Epithelial cell of esophagus (primary cell): ENCODE data around the gene EHMT1.

Experiments used
- DNase-seq: peaks from one replicate; pipeline ENCODE4 v3.0.0; 2010; ENCODE audit warnings: low read depth
- H3K4me3 ChIP-seq: 2 replicates; pipeline ENCODE4 v1.5.1; 2011; ENCODE audit warnings: mild to moderate bottlenecking, low read length, control low read depth
- CTCF ChIP-seq: IDR thresholded peaks from 2 replicates; pipeline ENCODE4 v1.5.1; 2011; ENCODE audit warnings: low read depth, mild to moderate bottlenecking, low read length, control low read depth, inconsistent platforms; ENCODE audit not compliant: insufficient read depth; ENCODE audit errors: missing control alignments

EHMT1 gene

DNA sequence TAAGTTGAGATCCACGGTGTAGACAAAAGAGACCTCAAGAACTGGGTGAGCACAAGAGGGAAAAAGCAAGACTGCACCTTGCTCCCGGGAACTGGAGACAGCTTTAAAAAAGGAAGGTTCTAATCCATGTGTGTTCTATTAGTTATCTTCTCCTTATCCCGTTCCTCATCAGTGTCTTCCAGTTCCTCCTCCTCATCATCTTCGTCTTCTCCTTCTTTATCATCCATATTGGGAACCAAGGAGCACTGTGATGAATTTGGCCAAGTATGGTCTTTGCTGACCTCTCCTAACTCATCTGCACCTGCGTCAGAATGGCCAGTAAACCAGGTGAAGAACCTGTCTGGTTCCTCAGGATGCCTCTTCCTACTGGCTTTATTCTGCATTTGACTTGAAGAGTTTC, 22.1 kb downstream of the EHMT1 start:
- H3K4me3 ChIP-seq = no peak overlapping the region
- no peak for TF ChIP-seq CTCF
- no peak for DNase-seq

DNA sequence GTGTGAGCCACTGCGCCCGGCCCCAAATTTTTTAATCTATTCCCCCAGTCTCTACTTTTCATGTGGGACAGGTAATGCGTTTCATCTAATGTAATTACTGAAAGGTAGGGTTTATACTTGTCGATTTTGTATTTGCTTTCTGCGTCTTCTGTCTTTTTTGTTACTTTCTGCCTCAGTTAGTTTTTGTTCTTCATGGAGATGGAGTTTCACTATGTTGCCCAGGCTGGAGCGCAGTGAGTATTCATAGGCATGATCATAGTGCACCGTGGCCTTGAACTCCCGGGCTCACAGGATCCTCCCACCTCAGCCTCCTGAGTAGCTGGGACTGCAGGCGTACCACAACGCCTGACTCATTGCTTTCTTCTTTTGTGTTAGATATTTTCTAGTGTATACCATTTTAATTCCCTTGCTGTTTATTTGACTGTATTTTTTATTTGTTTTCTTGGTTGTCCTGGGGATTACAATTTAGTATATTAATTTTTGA, 23.4 kb downstream of the EHMT1 start:
- H3K4me3 ChIP-seq = no peak overlapping the region
- no peak for TF ChIP-seq CTCF
- DNase-seq = no peak

GRCh38 chr9:137642892-137643291, 24.1 kb downstream of the EHMT1 start:
- DNase-seq = no peak
- no peak overlapping the region for H3K4me3 ChIP-seq
- TF ChIP-seq CTCF = no peak

DNA sequence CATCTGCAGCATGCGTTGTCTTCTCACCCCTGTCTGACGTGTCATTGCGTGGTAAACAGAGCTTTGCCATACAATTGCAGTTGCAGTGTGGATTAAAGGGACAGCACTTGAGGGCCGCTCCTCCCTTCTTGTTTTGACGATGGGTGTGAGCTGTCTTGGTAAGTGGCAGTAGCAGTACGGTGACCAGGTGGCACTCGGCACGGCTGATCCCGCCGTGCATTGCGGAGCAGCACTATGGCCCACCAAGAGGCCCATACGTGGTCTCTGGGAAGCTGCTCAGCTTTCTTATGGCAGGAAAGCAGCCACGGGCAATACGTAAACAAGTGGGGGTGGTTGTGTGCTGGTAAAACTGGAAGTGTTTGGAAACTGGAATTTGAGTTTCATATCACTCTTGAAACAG, 25.1 kb downstream of the EHMT1 start:
- DNase-seq = no peak
- H3K4me3 ChIP-seq = no peak overlapping the region
- no peak for TF ChIP-seq CTCF

- no peak overlapping the region for H3K4me3 ChIP-seq
- no peak for DNase-seq
- TF ChIP-seq CTCF = no peak
These were observed 26.4 kb downstream of the EHMT1 start for GRCh38 chr9:137645211-137645610.

DNA sequence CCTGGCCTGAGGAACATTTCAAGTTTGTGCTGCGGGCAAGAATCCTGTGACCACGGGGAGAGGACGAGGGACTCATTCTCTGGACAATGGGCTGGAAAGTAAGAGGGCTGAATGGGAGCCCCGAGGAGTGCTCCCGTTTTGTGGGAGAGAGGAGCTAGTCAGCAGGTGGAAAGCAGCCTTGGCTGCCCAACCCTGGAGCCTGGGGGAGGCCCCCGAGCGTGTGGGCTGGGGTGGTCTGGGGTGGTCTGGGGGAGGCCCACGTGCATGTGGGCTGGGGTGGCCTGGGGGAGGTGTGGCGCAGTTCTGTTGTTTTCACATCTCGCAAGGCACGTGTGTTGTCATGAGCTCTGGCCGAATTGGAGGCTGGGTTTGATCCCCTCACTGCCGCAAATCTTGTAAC, 27.5 kb downstream of the EHMT1 start:
- TF ChIP-seq CTCF = no peak
- DNase-seq = no peak
- no peak overlapping the region for H3K4me3 ChIP-seq

- no peak overlapping the region for H3K4me3 ChIP-seq
- no peak for DNase-seq
- no peak for TF ChIP-seq CTCF
These were observed 28.4 kb downstream of the EHMT1 start for GRCh38 chr9:137647096-137647714.
